HTR-8/SVneo (cell line): Measurements from ENCODE around the gene MAST3.
"Not testable (repeated sequence)": the region's sequence is repeated elsewhere in the genome, so short reads cannot be mapped to it uniquely, and the experiment has no call there.

Source experiments
- DNase-seq: peaks from one replicate; pipeline ENCODE4 v3.0.0; 2011; ENCODE audit warnings: low spot score, mixed read lengths; ENCODE audit not compliant: insufficient read length
- FAIRE-seq: peaks from 2 replicates; lab custom pipeline; 2011; peaks lifted over from hg19 to GRCh38; lab: Jason Lieb, UNC

Gene MAST3

DNA sequence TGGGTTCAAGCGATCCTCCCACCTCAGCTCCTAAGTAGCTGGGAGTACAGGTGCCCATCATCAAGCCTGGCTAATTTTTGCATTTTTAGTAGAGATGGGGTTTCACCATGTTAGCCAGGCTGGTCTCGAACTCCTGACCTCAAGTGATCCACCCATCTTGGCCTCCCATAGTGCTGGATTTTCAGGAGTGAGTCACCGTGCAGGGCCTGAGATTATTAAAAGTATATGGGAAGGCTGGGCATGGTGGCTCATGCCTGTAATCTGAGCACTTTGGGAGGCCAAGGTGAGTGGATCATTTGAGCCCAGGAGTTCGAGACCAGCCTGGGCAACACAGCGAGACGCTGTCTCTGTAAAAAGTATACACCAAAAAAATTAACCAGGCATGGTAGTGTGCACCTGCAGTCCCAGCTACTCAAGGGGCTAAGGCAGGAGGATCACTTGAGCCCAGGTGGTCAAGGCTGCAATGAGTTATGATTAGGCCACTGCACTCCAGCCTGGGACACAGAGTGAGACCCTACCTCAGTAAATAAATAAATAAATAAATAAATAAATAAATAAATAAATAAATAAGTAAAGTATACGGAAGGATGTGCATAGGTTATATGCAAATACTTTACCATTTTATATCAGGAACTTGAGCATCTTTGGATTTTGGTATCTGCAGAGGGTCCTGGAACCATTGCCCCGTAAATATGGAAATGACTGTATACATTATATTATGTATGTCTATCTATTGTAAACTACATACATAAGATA lies 11.7 kb upstream of the MAST3 start:
- FAIRE-seq, result no peak
- DNase-seq, result no peak

DNA sequence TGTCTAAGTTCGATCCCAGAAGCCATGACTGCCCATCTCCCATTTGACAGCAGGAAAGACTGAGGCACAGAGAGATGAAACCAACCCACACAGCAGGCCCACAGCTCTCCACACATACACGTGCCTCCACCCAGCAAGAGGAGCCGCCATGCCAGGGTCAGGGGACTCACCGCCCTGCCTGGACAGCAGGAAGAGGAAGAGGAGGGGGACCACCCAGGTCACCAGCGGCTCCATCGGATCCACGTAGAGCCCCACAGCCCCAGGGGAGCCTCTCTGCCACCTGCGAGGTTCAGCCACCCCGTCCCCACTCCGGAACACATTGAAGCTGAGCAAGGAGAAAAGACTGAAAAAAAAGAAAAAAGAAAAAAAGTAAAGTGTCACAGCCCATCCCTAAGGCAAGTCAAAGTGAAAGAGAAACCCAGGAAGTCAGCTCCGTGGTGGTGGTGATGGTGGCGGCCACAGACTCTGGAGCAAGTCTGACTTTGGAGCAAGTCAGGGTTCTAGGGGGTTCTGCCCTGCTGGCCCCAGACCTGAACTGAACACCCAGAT lies 10.9 kb upstream of the MAST3 start, which contains the start of gene IL12RB1:
TSS of gene IL12RB1 (minus strand) at position 345 of the 549 bp plus-strand sequence. CDS start at position 234, 111 bp downstream.
- DNase-seq, result no peak
- no peak for FAIRE-seq

DNA sequence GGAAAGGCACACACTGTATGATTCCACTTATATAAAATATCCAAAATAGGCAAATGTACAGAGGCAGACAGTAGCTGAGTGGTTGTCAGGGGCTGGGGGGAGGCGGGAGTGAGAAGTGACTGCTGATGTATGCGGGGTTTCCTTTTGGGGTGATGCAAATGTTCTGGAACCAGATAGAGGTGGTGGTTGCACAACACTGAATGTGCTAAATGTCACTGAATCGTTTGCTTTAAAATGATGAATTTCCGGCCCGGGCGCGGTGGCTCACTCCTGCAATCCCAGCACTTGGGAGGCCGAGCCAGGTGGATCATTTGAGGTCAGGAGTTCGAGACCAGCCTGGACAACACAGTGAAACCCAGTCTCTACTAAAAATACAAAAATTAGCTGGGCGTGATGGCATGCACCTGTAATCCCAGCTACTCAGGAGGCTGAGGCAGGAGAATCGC lies 8.5 kb upstream of the MAST3 start:
- not testable (repeated sequence) for FAIRE-seq, DNase-seq

- DNase-seq (no peak), FAIRE-seq (no peak)
Measured at GRCh38 chr19:18089726-18090125, 7.9 kb upstream of the MAST3 start.

- no peak for FAIRE-seq
- no peak for DNase-seq
Measured at GRCh38 chr19:18090545-18091216, 6.9 kb upstream of the MAST3 start.

- DNase-seq (no peak), FAIRE-seq (no peak)
Measured at GRCh38 chr19:18091217-18091608, 6.4 kb upstream of the MAST3 start.

DNA sequence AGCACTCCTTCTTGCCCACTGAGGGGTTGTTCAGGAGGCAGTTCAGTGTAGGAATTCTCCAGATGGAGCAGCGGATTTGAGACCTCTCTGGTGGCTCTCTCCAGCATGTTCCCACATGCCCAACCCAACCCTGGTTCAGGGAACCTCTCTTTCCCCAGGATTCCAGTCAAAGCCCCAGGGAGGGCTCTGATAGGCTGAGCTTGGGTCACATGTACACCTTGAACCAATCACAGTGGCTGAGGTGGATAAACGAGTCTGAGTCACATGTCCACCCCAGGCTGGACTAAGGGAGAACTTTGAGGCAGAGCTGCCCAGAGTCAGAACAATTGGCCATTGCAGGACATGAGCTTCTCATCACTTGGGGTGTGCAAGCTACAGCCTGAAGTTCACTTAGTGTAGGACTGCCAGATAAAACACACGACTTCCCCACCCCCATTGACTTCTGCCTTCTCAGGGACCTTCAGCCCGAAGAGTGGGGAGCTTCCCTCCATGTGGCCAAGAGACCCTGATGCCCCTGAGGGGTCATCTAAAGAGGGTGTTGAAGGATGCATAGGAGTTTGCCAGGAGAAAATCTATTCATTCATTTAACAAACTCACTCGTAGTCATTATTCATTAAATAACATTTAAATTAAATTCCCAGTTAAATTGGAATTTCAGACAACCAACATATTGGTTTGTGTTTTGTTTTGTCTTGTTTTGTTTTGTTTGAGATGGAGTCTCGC lies 4.0 kb upstream of the MAST3 start:
- DNase-seq (peak; percentile 69), FAIRE-seq (peak; percentile 67)

- FAIRE-seq (no peak), DNase-seq (no peak)
Measured at GRCh38 chr19:18096258-18096657, 1.3 kb upstream of the MAST3 start.

- no peak for DNase-seq
Measured at GRCh38 chr19:18097993-18098890, 664 bp downstream of the MAST3 start.

GRCh38 chr19:18098891-18099622 lies 1.5 kb downstream of the MAST3 start:
- FAIRE-seq, result no peak
- no peak for DNase-seq

More at GRCh38 chr19:18097993-18098890, 664 bp downstream of the MAST3 start:
- no peak for FAIRE-seq

DNA sequence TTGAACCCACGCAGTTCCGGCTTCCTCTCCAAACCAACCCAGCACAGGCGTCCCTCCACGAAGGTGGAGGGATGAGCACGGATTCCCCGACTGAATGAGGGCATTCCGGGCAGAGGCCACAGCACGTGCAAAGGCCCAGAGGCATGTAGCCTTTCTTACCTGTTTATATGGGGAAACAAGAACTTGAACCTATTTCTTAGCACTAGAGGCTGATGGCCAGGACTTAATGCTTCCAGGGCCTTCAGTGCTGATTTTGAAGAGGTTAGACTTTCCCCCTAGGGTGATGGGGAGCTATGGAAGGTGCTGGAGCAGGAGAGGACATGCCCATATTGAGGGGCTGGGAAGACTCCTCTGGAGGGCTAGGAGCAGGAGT lies 2.0 kb downstream of the MAST3 start:
- no peak for DNase-seq
- no peak for FAIRE-seq

- FAIRE-seq (no peak), DNase-seq (no peak)
Measured at GRCh38 chr19:18100710-18101109, 3.1 kb downstream of the MAST3 start.

DNA sequence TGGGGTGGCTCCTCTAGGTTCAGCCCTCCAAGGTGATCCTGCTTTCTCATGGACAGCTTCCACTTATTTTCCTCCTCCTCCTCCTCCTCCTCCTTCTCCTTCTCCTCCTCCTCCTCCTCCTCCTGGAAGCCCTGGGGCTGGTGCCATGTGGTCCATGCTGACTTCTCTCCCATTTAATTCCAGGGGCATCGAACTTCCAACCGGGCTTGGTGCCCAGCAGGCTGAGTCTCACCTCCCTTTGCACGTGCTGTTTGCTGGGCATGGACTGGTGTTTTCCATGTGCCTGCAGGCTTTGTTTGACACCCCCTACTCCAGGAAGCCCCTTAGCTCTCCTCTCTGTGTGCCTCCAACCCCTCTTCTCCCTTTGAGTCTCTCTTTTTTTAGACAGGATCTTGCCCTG lies 3.7 kb downstream of the MAST3 start:
- FAIRE-seq (no peak), DNase-seq (no peak)

DNA sequence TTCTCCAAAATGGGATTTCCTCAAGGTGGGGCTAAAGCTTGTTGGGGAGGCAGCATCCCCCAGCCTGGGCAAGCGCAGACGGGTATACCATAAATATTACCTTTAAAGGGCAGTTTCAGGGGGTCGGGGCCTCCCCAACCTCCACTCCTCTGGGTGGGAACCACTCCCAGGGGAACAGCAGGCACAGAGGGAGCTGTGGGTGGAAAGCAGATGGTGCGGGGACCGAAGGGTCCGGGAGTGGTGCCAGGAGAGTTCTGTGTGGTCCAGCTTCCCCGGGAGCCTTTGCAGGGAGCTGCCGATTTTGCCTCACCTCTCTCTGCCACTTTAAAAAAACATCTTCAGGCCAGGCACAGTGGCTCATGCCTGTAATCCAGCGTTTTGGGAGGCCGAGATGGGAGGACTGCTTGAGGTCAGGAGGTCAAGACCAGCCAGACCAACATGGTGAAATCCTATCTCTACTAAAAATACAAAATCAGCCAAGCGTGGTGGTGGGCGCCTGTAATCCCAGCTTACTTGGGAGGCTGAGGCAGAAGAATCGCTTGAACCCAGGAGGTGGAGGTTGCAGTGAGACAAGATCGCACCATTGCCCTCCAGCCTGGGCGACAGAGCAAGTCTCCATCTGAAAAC lies 5.5 kb downstream of the MAST3 start:
- DNase-seq (no peak), FAIRE-seq (no peak)

GRCh38 chr19:18104793-18105131 lies 7.2 kb downstream of the MAST3 start:
- no peak for FAIRE-seq

DNA sequence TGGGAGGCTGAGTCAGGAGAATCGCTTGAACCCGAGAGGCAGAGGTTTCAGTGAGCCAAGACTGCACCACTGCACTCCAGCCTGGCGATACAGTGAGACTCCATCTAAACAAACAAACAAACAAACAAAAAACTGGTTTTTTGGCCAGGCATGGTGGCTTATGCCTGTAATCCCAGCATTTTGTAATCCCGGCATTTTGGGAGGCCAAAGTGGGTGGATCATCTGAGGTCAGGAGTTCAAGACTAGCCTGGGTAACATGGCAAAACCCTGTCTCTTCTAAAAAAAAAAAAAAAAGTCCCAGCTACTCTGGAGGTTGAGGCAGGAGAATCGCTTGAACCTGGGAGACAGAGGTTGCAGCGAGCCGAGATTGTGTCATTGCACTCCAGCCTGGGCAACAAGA lies 7.7 kb downstream of the MAST3 start:
- not testable (repeated sequence) for DNase-seq, FAIRE-seq

More at GRCh38 chr19:18104793-18105131, 7.2 kb downstream of the MAST3 start:
- DNase-seq, result no peak

DNA sequence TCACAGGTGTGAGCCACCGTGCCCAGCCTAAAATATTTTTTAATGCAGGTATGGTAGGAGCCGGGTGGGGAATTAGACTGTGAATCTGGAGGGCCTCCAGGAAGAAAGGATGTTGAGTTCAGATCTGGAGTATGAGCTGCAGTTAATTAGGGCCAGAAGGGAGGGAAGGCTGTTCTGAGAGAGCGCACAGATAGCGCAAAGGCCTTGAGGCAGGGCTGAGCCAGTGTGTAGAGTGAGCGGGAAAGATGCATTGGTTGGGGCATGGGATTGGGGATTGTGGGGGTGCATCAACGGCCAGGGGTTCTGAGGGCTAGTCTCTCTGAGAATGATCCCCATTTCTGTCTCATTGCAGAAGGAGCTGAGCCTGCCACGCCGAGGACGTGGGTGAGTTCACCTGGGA lies 9.7 kb downstream of the MAST3 start:
- DNase-seq, result no peak
- no peak for FAIRE-seq

- FAIRE-seq (no peak), DNase-seq (no peak)
Measured at GRCh38 chr19:18108897-18109296, 11.3 kb downstream of the MAST3 start.

DNA sequence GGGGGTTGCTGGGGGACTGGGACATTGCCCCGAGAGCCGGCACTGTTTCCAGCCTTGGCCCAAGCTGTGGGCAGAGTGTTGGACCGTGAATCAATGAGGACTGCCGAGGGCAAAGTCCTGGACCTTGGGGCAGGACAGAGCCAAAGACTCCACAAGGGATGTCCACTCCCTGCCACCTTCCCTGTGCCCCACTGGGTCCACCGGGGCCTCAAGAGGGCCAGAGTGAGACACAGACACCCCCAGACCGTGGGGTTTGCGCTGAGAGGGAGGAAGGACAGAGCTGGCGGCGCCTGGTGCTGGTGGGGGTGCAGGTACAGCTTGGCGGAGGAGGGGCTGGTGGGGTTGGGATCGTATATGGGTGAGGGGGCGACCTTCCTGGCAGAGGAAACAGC lies 11.8 kb downstream of the MAST3 start:
- FAIRE-seq (no peak), DNase-seq (no peak)
